ENCODE results near the gene PRKCH. TPM values are rescaled to one million over a fixed set of nuclear protein-coding genes. Genes with fewer than 3 reads are reported as not detected.

PRKCH gene
- total RNA-seq, 1 donor from 2014 or later = 18.4 TPM

DNA sequence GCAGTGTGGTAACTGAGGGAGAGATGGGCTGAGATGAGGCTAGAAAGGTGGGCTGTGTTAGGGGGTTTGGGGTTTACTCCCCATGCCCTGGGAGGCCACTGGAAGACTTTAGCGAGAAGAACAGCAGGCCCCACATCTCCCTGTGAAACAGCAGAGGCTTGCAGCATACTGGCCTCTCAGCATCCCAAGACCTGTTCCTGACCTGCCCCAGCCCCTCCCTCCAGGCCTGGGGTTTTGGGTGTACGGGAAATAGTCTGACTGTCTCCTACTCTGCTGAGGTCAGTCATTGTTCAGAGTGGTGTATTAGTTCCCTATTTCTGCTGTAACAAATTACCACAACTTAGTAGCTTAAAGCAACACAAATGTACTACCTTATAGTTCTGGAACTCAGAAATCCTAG lies 270.5 kb downstream of the PRKCH start:
- Histone ChIP-seq H3K36me3 (no peaks in the 10 kb centered on the region), H3K4me3 (no peak overlapping the region), H3K27me3 (ENCODE audit: low read depth) (no peaks in the 10 kb centered on the region), H3K27ac (replicated peaks) (no peak overlapping the region), H3K9me3 (replicated peaks) (peaks cover 4% of the 10 kb centered on the region), H3K4me1 (peaks cover 17% of the 10 kb centered on the region)
- TF ChIP-seq, protein P1, sequence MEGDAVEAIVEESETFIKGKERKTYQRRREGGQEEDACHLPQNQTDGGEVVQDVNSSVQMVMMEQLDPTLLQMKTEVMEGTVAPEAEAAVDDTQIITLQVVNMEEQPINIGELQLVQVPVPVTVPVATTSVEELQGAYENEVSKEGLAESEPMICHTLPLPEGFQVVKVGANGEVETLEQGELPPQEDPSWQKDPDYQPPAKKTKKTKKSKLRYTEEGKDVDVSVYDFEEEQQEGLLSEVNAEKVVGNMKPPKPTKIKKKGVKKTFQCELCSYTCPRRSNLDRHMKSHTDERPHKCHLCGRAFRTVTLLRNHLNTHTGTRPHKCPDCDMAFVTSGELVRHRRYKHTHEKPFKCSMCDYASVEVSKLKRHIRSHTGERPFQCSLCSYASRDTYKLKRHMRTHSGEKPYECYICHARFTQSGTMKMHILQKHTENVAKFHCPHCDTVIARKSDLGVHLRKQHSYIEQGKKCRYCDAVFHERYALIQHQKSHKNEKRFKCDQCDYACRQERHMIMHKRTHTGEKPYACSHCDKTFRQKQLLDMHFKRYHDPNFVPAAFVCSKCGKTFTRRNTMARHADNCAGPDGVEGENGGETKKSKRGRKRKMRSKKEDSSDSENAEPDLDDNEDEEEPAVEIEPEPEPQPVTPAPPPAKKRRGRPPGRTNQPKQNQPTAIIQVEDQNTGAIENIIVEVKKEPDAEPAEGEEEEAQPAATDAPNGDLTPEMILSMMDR (IDR thresholded peaks at IDR 0.05; ENCODE audit: borderline replicate concordance) = no peak
- DNase-seq = no peak
- intact Hi-C loops (cut with micrococcal nuclease) = no loop called here

DNA sequence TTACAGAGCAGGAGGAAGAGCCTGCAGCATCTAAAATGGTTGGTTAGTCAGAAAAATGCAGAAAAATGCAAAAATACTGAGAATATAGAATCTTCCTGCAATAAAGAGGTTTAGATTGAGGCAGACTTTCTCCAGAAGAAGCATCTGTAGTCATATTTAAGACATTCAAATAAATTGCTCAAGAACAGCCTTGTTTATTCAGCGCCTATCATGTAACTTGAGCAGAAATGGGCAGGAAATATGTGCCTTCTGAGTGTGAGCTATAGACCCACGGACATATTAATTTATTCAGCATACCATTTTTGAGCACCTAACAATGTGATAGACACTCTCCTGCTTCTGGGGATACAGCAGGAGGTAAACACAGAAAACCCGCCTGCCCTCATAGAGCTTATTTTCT lies 272.0 kb downstream of the PRKCH start:
- Histone ChIP-seq H3K27me3 (ENCODE audit: low read depth) (no peaks in the 10 kb centered on the region), H3K27ac (replicated peaks) (no peak overlapping the region), H3K4me3 (no peak overlapping the region), H3K4me1 (peaks cover 3% of the 10 kb centered on the region), H3K9me3 (replicated peaks) (peaks cover 4% of the 10 kb centered on the region), H3K36me3 (no peaks in the 10 kb centered on the region)
- no peak for DNase-seq
- intact Hi-C loops (cut with micrococcal nuclease) = no loop called here
- TF ChIP-seq, protein P1 (IDR thresholded peaks at IDR 0.05; ENCODE audit: borderline replicate concordance) = no peak

DNA sequence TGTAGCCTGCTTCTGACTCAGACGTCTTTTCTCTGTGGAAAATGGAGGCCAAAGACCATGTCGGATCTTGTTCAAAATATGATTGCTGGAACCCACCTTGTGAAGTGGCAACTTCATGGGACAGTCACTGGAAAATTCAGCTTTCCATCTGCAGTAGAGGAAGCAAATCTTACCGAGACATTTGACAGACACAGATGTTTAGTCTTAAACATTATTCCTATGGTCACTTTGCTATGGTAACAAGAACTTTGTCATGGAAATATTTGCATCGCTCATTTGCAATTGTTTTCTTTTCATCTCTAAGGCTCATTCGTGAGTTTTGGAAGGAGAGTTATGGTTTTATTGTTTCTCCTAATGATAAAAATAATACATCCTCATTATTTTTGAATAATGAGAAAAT lies 275.6 kb downstream of the PRKCH start:
- Histone ChIP-seq H3K36me3 (no peaks in the 10 kb centered on the region), H3K27me3 (ENCODE audit: low read depth) (no peaks in the 10 kb centered on the region), H3K4me3 (no peak overlapping the region), H3K9me3 (replicated peaks) (peaks cover 3% of the 10 kb centered on the region), H3K4me1 (peaks cover 17% of the 10 kb centered on the region), H3K27ac (replicated peaks) (no peak overlapping the region)
- DNase-seq = no peak
- TF ChIP-seq, protein P1 (IDR thresholded peaks at IDR 0.05; ENCODE audit: borderline replicate concordance) = no peak
- intact Hi-C loops (cut with micrococcal nuclease) = no loop called here

DNA sequence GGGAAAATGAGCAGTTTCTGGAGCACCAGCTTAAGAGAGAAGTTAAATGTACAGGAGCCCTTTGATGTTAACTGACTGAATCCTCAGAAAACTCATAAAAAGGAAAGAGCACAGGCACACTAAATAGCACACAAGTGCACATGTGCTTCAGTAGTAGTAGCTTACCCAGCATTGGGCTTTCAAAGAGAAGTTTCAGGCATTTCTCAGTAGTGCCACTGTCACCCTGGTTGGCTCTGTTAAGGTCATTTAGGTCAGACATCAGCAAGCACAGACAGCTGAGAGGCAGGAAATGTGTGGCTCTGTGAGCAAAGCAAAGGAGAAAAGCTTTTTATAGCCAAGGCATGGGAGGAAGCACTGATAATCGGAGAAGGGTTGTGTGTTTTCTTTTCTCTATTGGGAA lies 277.6 kb downstream of the PRKCH start:
- Histone ChIP-seq H3K9me3 (replicated peaks) (no peaks in the 10 kb centered on the region), H3K36me3 (no peaks in the 10 kb centered on the region), H3K27ac (replicated peaks) (peak overlapping the region; percentile 50), H3K4me1 (peaks cover 17% of the 10 kb centered on the region), H3K27me3 (ENCODE audit: low read depth) (no peaks in the 10 kb centered on the region), H3K4me3 (no peak overlapping the region)
- TF ChIP-seq, protein P1 (IDR thresholded peaks at IDR 0.05; ENCODE audit: borderline replicate concordance) = no peak
- intact Hi-C loops (cut with micrococcal nuclease) = no loop called here
- no peak for DNase-seq

DNA sequence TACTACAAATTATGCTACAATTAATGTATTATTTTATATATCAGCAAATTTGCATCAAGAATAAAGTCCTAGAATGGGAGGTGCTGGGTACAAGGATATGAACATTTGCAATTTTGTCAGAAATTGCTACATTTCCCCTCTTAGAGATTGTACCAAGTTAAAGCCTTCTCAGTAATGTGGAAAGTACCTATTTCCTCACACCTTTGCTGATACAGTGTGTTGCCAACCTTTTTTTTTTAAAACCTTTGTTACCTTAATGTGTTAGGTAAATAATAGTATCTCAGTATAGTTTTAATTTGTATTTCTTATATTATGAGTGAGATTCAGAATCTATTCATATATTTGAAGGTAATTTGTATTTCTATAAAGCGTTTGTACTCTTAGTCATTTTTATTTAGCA lies 278.6 kb downstream of the PRKCH start:
- H3K27ac ChIP-seq (replicated peaks) = no peak overlapping the region
- no peaks in the 10 kb centered on the region for H3K27me3 ChIP-seq (ENCODE audit: low read depth)
- H3K4me3 ChIP-seq = no peak overlapping the region
- H3K9me3 ChIP-seq (replicated peaks) = no peaks in the 10 kb centered on the region
- no peaks in the 10 kb centered on the region for H3K36me3 ChIP-seq
- TF ChIP-seq, protein P1 (IDR thresholded peaks at IDR 0.05; ENCODE audit: borderline replicate concordance) = no peak
- no peak for DNase-seq
- H3K4me1 ChIP-seq = peaks cover 17% of the 10 kb centered on the region
- intact Hi-C loops (cut with micrococcal nuclease) = no loop called here

Other genes starting within 250 kb of the PRKCH start
- 0.22 TPM for gene TMEM30B, start 40.2 kb upstream of the PRKCH start, total RNA-seq

Data from left ventricle myocardium inferior (tissue), 1 donor.